Amygdala (tissue), 56 donors: ENCODE data around the gene ITGA11.

Source experiments
- DNase-seq, 56 donors: peaks; one replicate each; lab custom pipeline; 2025; lab: John Stamatoyannopoulos, UW

ITGA11 gene

DNA sequence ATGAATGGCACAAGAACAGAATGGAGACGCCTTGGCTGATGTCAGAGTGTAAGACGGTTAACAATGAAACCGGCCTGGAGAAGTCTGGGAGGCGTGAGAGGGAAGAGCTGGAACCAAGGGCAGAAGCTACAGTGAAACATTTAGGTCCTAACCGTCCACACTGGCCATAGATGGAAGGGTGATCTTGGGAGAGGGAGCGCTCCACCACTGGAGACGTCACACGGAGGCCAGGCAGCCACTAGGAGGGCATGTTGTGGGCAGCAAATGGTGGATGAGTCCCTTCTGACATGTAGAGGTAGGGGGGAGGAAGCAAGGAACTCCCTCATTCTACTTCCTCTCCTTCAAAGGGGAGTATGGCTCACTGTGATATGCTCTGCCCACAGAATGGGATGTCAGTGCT is 130.7 kb downstream of the ITGA11 start:
- DNase-seq = no peak

DNA sequence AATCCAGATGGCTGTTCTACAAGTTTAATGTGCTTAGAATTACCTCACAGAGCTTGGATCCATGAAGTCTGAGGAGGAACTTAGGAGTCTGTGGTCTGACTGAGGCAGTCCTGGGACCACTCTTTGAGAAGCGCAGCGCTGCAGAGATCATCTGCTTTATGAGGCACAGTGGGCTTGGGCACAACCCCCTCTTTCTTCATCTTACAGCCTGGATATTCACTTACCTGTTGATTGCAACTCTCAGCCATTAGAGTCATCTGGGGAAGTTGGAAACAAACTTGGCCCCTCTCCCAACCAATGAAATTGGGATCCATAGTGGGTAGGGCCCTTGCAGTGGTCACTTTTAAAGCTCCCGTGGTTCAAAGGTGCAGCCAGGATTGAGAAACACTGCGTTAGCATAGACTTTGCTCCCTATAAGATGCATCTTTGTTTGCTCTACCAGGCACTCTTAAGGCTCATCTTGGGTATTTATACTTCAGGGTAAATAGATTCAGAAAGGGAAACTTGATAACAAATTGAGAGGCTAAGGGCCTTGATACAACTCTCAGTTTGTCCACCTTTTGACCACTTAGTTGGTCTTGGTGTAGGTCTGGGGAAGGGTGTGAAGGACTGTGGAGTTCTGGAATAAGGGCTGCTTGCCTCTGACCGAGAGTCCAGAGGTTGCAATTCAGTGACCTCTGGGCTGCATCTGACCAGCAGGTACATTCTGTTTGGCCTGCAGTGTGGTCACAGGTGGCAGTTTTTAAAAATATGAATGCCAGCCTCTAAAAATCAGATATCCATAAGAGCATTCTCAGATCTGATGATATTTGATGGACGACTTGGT is 131.6 kb downstream of the ITGA11 start:
- no peak for DNase-seq

DNA sequence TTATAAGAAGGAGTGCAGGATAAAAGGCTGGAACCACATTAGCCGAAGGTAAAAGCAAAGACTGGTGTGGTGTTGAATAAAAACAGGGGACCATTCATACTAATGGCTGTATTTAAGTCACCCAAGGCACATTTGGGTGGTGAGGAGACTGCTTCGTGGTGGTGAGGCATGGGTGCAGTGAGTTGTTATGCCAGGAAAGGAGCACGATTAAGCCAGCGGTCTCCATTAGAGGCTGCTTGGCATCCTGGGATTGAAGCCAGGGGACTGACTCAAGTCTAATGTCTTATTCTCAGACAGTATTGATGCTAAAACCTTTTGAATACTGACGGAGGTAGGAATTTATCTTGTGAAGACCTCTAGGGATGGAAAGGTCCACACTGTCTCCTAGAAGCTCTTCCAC is 132.5 kb downstream of the ITGA11 start:
- DNase-seq = no peak

DNA sequence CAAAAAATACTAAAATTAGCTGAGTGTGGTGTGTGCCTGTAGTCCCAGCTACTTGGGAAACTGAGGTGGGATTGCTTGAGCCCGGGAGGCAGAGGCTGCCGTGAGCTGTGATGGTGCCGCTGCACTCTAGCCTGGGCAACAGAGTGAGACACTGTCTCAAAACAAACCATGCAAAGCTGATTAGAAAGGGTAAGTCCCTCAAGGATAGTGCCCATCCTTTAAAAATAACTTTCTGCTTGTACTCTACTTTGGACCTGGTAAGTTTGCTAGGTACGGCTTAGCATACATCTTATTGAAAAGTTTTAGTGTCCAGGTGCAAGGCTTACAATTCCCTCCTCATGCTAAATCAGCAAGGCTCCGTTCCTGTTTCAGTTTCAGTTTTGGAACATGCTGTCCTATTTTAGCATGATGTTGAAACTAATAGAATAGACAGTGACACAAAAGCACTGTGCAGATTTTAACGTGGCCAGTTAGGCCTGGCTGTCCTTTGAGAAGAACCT is 133.0 kb downstream of the ITGA11 start:
- no peak for DNase-seq

DNA sequence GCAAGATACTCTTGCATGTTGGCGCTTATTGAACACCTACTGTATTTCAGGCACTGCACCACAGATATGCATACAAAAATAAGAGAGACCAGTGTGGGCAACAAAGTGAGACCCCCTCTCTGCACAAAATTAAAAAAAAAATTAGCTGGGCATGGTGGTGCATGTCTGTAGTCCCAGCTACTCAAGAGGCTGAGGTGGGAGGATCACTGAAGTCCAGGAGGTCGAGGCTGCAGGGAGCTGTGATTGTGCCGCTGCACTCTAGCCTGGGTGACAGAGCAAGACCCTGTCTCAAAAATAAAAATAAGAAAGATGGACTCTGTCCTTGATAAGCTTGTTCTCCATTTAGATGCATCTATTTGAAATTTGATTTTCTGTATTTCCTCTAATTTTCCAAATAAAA is 133.6 kb downstream of the ITGA11 start:
- no peak for DNase-seq

DNA sequence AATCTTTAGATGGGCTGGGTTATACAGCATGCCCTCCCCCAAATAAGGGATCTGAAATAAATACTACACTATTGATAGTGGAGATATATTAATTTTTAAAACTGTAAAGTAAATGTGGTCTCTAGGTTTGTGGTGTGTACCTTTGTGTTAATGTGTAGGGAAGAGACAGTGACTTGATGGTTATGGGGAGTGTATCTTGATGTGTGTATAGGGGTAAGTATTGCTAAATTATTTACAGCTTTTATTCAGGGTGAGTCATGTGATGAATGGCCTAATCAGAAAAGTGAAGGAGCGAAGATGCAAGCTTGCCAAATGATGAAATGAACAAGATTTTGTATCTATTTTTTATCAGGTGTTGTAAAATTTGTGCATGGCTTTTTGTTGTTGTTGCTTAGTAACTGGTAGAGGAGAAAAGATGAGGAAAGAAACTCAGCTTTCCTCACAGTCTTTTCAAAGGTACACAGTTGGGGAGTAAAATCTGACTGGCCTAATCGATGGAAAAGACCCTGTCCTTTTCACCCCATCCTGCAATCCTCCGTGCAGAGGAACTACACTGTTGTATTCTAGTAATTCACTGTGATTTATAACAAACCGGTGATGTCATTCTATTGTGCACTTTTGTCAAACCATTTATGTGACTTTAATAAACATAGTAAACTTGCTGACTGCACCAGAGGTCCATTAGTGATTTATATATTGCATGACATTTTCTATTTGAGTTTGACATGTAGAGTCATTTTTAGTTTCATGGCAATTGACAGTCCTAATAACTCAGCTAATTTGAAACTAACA is 136.8 kb downstream of the ITGA11 start:
- DNase-seq = no peak

DNA sequence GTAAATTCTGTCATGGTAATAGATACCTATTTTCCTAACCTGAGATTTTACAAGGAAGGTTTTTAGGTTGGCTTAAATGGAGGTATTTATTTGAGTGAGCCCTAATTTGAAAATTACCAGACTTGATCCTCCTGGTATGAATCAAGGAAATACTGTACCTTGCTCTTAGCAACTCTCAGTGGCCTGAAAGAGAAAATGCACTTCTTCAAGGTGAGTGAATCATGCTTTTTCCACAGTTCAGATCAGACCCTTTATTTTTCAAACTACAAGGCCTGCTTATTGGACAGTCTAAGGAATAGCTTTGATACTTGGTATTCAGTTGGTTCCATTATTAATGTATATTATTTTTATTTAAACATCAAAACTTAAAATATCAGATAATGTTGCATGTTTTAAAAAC is 139.0 kb downstream of the ITGA11 start:
- no peak for DNase-seq

DNA sequence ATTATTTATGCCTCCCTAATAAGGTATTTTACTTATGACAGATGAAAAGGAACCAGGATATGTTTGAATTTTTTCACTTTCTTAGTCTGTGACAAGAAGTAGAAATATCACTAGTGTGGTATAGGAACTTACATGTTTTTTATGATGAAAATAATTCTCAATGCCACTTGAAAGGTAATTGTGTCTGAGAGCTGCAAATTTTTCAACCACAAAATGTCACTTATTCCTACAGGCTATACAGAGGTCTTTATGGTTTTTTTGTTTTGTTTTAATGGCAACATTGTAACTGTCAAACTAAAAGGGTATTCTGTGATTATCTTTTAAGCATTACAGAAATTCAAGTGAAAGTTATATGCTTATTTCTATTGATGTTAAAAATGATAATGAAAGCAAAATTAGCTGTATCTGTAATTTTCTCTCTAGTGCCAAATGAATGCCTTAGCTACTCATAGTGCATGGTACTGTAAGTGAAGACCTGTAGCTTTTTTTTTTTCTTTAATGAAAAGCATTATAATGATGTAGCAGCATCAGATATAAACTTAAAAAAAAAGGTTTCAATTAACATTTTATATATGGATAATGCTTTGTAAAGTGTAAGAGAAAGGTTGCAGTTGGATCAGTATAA is 139.7 kb downstream of the ITGA11 start:
- DNase-seq = no peak

DNA sequence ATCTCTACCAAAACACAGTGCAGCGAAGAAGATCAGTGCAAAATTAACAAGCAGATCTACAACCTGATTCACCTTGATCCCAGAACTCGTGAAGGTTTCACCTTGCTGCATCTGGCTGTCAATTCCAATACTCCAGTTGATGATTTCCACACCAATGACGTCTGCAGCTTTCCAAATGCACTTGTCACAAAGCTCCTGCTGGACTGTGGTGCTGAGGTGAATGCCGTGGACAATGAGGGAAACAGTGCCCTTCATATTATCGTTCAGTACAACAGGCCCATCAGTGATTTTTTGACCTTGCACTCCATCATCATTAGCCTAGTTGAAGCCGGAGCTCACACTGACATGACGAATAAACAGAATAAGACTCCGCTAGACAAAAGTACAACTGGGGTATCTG is 141.2 kb downstream of the ITGA11 start:
- DNase-seq = no peak

DNA sequence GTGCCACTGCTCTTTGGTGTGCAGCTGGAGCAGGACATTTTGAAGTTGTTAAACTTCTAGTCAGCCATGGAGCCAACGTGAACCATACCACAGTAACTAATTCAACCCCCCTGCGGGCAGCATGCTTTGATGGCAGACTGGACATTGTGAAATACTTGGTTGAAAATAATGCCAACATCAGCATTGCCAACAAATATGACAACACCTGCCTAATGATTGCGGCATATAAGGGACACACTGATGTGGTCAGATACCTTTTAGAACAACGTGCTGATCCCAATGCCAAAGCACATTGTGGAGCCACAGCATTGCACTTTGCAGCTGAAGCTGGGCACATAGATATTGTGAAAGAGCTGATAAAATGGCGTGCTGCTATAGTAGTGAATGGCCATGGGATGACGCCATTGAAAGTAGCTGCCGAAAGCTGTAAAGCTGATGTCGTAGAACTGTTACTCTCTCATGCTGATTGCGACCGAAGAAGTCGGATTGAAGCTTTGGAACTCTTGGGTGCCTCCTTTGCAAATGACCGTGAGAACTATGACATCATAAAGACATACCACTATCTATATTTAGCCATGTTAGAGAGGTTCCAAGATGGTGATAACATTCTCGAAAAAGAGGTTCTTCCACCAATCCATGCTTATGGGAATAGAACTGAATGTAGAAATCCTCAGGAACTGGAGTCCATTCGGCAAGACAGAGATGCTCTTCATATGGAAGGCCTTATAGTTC is 142.2 kb downstream of the ITGA11 start:
- DNase-seq = no peak

DNA sequence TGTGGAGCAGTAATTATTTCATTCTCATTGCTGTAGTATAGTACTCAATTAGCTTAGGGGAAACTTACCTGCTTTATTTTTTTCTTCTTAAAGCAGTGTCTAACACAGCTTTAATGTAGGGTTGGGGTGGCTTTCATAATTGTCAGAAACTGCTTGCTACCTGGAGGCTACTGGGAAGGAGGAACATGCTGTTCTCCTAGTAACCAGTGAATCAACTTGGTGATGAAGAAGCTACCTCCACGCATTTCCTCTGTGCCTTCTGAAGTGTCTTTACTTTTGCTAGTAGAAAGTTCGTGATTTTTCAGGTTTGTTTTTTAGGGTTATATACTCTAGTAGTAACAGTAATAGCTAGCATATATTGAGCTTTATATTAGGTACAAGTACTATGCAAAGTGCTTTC is 142.9 kb downstream of the ITGA11 start:
- DNase-seq = no peak

DNA sequence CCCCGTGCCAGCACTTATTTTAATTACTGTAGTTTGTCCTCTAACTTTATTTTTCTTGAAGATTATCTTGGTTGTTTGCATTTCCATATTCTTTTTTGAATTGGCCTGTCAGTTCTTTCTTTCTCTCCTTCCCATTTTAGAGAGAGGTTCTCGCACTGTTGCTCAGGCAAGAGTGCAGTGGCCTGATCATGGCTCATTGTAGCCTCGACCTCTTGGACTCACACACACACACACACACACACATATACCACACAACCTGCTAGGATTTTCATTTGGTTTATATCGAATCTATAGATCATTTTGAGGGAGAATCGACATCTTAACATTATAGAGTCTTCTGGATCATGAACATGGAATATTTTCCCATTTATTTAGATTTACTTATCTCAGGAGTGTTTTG is 145.7 kb downstream of the ITGA11 start:
- DNase-seq = no peak

DNA sequence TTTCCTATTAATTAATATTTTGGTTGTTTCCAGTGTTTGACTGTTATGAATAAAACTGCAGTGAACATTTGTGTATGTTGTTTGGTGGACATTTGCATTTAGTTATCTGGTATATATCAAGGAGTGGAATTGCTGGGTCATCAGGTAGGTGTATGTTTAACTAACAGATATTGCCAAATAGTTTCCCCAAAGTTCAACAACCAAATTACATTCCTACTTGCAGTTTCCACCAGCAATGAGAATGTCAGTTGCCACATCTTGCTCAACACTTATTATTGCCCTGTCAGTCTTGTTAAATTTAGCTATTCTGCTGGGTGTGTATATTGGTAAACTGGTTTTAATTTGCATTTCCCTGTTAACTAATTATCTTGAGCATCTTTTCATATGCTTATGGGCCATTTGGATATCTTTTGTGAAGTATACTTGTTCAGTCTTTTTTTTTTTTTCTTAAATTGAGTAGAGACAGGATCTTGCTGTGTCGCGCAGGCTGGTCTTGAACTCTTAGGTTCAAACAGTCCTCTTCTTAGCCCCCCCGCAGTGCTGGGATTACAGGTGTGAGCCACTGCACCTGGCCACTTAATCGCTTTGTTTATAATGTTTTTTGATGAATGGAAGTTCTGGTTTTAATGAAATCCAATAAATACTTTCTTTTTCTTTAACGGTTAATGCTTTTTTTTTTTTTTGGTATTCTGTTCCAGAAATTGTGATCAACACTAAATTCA is 146.5 kb downstream of the ITGA11 start:
- no peak for DNase-seq

DNA sequence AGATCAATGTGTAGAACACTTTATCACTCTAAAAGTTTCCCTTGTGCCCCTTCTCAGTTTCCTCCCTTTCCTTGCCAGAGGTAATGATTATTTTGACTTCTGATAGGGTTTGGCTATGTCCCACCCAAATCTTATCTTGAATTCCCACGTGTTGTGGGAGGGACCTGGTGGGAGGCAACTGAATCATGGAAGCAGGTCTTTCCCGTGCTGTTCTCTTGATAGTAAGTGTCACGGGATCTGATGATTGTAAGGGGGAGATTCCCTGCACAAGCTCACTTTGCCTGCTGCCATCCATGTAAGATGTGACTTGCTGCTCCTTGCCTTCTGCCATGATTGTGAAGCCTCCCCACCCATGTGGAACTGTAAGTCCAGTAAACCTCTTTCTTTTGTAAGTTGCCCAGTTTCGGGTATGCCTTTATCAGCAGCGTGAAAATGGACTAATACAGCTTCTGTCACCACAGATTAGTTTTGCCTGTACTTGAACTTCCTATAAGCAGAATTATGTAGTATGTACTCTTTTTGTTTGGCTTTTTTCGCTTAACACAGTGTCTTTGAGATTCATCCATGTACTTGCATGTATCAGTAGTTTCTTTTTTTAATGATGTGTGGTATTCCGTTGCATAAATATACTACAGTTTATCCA is 147.2 kb downstream of the ITGA11 start:
- DNase-seq = no peak

DNA sequence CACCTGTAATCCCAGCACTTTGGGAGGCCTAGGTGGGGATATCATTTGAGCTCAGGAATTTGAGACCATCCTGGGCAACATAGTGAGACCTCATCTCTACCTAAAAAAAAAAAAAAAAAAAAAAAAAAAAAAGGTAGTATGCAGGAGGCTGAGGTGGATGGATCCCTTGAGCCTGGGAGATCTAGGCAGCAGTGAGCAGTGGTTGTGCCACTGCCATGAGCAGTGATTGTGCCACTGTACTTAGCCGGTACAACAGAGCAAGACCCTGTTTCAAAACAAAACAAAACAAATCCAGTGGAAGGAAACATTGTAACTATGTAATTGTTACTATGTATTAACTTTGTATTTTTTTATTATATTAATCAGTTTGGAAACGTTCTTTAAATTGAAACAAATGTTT is 148.6 kb downstream of the ITGA11 start:
- DNase-seq = no peak

DNA sequence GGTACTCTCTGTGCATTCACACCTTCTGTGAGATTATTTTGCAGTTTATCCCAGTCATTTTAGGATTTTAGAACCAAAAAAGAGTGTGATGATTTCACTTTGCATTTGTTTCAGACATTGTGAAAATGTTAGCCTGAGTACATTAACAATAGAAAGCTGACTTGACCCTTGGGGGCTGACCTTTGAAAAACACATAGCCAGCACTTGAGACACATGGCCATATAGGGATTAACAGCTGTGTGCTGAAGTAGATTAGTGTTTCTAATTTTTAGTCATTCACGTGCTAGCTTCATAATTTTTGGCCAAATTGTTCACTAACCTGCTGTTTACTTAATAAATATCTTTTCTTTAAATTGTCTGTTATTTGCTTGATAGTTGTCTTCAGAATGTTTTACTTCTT is 151.0 kb downstream of the ITGA11 start:
- no peak for DNase-seq

DNA sequence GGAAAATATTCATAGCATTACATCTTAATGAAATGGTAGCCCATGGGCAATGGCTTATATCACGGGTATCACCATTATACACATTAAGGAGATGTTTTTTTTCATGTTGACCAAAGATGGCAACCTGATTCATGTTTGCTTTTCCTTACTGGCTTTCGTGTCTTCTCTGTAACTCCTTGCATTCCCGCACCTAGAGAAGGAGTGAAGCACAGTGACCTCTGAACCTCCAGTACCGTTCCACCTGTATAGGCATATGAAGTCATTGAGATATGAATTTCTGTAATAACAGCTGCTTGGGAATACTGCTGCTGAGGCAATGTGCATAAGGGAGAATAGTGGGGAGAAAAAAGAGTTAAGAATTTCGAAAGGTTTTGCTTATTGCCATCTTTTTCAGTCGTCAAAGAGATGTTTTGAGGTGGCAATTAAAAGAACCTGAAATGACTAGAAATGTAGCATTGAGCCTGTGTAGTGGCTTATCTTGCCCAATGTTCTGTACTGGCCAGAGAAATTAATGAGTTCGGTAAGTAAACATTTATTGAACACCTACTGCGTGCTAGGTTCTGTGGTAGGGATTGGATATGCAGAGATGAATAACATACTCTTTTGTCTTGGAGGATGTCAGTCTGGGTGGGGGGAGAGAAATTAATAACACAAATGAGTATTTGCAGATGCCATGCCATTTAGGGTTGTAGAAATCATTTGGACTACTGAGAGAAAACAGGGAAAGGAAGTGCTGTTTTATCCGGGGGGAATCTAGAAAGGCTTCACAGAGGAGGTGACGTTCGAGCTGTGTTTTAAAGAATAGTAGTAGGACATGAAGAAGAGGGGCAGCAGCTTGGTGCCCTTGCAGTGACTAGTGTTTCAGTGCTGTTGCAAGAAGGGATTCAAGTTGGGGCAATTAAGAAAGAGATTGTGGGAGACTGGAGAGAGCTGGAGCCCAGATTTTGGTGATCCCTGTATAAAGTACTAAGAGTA is 151.9 kb downstream of the ITGA11 start:
- DNase-seq = no peak
